Measurements from ENCODE around the gene OGFOD1. TPM values are rescaled to one million over a fixed set of nuclear protein-coding genes. Genes with fewer than 3 reads are reported as not detected.

The OGFOD1 gene
- total RNA-seq, 2 donors from 2014 or later = 19.9 to 26.1 TPM

GRCh38 chr16:56450275-56450985 is 924 bp upstream of the OGFOD1 start:
- Mint-ChIP-seq H3K4me1 (peaks cover 38% of the 10 kb centered on the region), H3K27ac (peak overlapping the region; percentile 98), H3K36me3 (ENCODE audit: low read depth) (peaks cover 11% of the 10 kb centered on the region), H3K4me3 (peak overlapping the region; percentile 100), H3K27me3 (no peaks in the 10 kb centered on the region)
- no peak for DNase-seq
- no peaks in the 10 kb centered on the region for H3K9me3 ChIP-seq (ENCODE audit: control insufficient read depth, low read length, poor library complexity, severe bottlenecking)
- no peak for ATAC-seq

DNA sequence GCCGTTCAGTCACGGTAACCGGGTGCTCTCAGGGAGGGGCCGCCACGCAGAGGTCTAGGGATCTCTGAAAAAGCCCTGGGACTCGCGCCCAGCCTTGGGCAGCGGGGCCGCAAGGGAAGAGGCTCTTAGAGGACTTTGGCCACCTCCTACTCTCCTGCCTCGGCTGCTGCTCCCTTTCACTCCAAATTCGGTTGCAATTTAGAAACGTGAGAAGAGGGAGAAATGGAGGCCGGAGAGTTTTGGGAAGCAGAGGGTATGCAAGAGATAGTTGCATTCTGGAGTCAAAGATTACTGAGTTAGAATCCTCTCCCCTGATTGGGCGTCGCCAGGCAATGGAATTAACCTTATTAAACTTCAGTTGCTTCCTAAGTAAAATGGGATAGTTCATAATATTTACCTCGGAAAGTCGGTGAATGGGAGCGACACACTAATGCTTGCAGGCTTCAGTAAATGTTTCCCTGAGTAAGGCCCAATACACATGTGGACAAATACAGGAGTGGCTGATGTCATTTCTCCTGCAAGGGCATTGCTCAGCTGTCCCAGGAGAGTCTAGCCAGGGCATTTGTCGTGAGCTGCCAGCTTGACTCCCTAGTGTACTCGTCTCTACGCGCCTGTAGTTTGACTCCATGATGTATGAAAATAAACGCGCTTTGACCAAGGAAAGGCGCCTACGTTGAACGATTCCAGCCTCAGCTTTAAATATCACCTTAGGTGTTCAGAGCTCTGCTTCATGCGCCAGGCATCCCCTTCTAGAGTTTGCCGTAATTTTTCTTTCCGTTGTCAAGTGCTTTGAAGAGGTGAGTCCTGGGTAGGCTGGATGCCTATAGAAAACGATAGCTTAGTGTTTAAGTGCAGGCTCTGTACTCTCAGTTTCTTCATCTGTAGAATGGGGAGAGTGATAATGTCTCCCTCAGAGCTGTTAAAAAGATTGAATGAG is 667 bp downstream of the OGFOD1 start:
- Mint-ChIP-seq H3K4me3 (peak overlapping the region; percentile 100), H3K27me3 (no peaks in the 10 kb centered on the region), H3K36me3 (ENCODE audit: low read depth) (peaks cover 18% of the 10 kb centered on the region), H3K4me1 (peaks cover 45% of the 10 kb centered on the region), H3K27ac (peak overlapping the region; percentile 98)
- no peaks in the 10 kb centered on the region for H3K9me3 ChIP-seq (ENCODE audit: control insufficient read depth, low read length, poor library complexity, severe bottlenecking)
- peak; percentile 47 for ATAC-seq
- no peak for DNase-seq

GRCh38 chr16:56457927-56458470 is 6.6 kb downstream of the OGFOD1 start:
- no peak for ATAC-seq
- Mint-ChIP-seq H3K27ac (no peak overlapping the region), H3K4me3 (no peak overlapping the region)

DNA sequence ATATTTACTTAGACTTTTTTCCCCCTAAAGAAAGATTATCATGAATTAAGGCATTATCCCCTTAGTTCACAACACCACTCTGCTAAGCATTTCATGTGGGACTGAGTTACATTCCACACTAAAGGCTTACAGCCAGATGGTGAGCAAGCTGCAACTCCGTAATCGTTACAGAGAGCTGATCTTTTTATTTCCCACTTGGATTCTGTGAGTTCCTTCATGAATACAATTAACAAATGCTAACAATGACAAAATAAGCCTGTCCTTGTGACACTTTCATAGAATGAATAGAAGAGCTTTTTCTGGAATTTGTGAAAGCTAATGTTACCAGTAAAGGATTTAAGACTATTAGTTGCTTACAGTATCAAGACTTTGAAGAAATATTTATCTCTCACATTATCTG is 8.7 kb downstream of the OGFOD1 start:
- no peak for DNase-seq
- Mint-ChIP-seq H3K36me3 (ENCODE audit: low read depth) (peaks cover 12% of the 10 kb centered on the region), H3K4me3 (no peak overlapping the region), H3K4me1 (peaks cover 13% of the 10 kb centered on the region), H3K27ac (no peak overlapping the region), H3K27me3 (no peaks in the 10 kb centered on the region)
- no peak for ATAC-seq
- no peaks in the 10 kb centered on the region for H3K9me3 ChIP-seq (ENCODE audit: control insufficient read depth, low read length, poor library complexity, severe bottlenecking)

More at GRCh38 chr16:56457927-56458470, 6.6 kb downstream of the OGFOD1 start:
- no peaks in the 10 kb centered on the region for H3K9me3 ChIP-seq (ENCODE audit: control insufficient read depth, low read length, poor library complexity, severe bottlenecking)
- H3K4me1 Mint-ChIP-seq = peaks cover 17% of the 10 kb centered on the region
- H3K36me3 Mint-ChIP-seq (ENCODE audit: low read depth) = peaks cover 13% of the 10 kb centered on the region
- DNase-seq = no peak
- no peaks in the 10 kb centered on the region for H3K27me3 Mint-ChIP-seq

- H3K4me3 Mint-ChIP-seq = no peak overlapping the region
- H3K4me1 Mint-ChIP-seq = peaks cover 9% of the 10 kb centered on the region
- no peak for ATAC-seq
- H3K27me3 Mint-ChIP-seq = no peaks in the 10 kb centered on the region
- H3K36me3 Mint-ChIP-seq (ENCODE audit: low read depth) = peaks cover 10% of the 10 kb centered on the region
- no peak for DNase-seq
- H3K9me3 ChIP-seq (ENCODE audit: control insufficient read depth, low read length, poor library complexity, severe bottlenecking) = no peaks in the 10 kb centered on the region
- H3K27ac Mint-ChIP-seq = peak overlapping the region; percentile 78
Measured at GRCh38 chr16:56462064-56462796, 10.9 kb downstream of the OGFOD1 start.

- Mint-ChIP-seq H3K4me3 (no peak overlapping the region), H3K27ac (no peak overlapping the region), H3K4me1 (peaks cover 5% of the 10 kb centered on the region), H3K36me3 (ENCODE audit: low read depth) (peaks cover 7% of the 10 kb centered on the region), H3K27me3 (no peaks in the 10 kb centered on the region)
- no peaks in the 10 kb centered on the region for H3K9me3 ChIP-seq (ENCODE audit: control insufficient read depth, low read length, poor library complexity, severe bottlenecking)
- DNase-seq (no peak), ATAC-seq (no peak)
Measured at GRCh38 chr16:56463153-56463552, 11.8 kb downstream of the OGFOD1 start.

DNA sequence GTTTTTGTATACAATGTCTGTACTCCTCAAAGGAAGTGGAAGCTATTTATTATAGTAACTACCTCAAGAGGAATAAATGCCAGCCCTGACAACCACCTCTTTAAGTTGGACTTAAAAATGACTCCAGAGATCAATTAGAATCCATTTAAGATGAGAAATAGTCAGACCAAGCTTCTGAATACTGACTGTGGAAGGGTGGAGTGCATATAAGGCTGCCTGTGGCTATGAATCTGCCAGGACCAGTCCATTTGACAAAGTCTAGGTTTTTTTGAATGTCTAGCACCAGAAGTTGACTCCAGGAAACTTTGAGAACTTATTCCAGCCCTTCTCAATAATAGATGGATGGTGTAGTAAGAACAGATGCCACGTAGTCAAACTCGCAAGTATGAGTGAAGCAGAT is 15.0 kb downstream of the OGFOD1 start:
- peaks cover 15% of the 10 kb centered on the region for H3K36me3 Mint-ChIP-seq (ENCODE audit: low read depth)
- no peak overlapping the region for H3K4me3 Mint-ChIP-seq
- H3K4me1 Mint-ChIP-seq = peaks cover 5% of the 10 kb centered on the region
- DNase-seq (no peak), ATAC-seq (no peak)
- no peaks in the 10 kb centered on the region for H3K27me3 Mint-ChIP-seq
- H3K9me3 ChIP-seq (ENCODE audit: control insufficient read depth, low read length, poor library complexity, severe bottlenecking) = no peaks in the 10 kb centered on the region
- peak overlapping the region; percentile 34 for H3K27ac Mint-ChIP-seq

DNA sequence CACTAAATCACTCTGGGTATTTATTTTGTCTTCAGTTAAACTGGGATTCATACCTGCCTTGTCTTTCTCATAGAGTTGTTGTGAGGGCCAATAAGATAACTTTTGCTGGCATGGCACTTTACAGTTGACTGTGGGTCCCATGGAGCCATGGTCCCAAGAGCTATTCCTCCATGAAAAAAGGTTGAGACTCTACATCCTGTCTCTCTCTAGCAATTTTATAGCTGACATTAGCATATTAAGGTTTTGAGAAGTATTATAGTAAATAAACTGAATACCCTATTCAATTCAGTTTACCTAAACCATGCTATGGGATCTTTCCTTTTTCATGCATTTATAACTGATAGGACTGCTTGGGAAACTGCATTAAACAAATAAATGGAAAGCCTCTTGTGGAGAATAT is 17.4 kb downstream of the OGFOD1 start:
- Mint-ChIP-seq H3K27ac (no peak overlapping the region), H3K4me3 (no peak overlapping the region), H3K27me3 (no peaks in the 10 kb centered on the region), H3K36me3 (ENCODE audit: low read depth) (peaks cover 17% of the 10 kb centered on the region), H3K4me1 (peaks cover 2% of the 10 kb centered on the region)
- ATAC-seq = no peak
- no peaks in the 10 kb centered on the region for H3K9me3 ChIP-seq (ENCODE audit: control insufficient read depth, low read length, poor library complexity, severe bottlenecking)
- no peak for DNase-seq

DNA sequence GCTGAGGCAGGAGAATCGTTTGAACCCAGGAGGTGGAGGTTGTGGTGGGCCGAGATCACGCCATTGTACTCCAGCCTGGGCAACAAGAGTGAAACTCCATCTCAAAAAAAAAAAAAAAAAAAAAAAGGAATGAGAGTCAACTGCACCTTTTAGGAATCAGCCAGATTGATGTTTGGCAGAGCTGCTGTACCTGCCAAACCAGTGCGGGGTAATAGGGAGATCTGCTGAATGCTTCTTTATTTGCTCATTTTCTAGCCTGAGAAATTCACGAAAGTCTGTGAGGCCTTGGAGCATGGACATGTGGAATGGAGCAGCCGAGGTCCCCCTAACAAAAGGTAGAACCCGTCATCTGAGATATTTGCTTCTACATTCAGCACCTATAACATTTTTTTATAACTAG is 18.4 kb downstream of the OGFOD1 start:
- ATAC-seq (no peak), DNase-seq (no peak)
- Mint-ChIP-seq H3K4me3 (no peak overlapping the region), H3K27ac (no peak overlapping the region), H3K27me3 (no peaks in the 10 kb centered on the region), H3K36me3 (ENCODE audit: low read depth) (peaks cover 15% of the 10 kb centered on the region), H3K4me1 (peaks cover 2% of the 10 kb centered on the region)
- no peaks in the 10 kb centered on the region for H3K9me3 ChIP-seq (ENCODE audit: control insufficient read depth, low read length, poor library complexity, severe bottlenecking)

- DNase-seq (no peak), ATAC-seq (no peak)
- no peak overlapping the region for H3K4me3 Mint-ChIP-seq
- H3K36me3 Mint-ChIP-seq (ENCODE audit: low read depth) = peaks cover 15% of the 10 kb centered on the region
- H3K4me1 Mint-ChIP-seq = peaks cover 2% of the 10 kb centered on the region
- no peaks in the 10 kb centered on the region for H3K27me3 Mint-ChIP-seq
- H3K27ac Mint-ChIP-seq = no peak overlapping the region
- no peaks in the 10 kb centered on the region for H3K9me3 ChIP-seq (ENCODE audit: control insufficient read depth, low read length, poor library complexity, severe bottlenecking)
Measured at GRCh38 chr16:56470232-56470631, 18.9 kb downstream of the OGFOD1 start.

- no peak for DNase-seq
- peaks cover 2% of the 10 kb centered on the region for H3K4me1 Mint-ChIP-seq
- H3K27ac Mint-ChIP-seq = no peak overlapping the region
- H3K4me3 Mint-ChIP-seq = no peak overlapping the region
- no peaks in the 10 kb centered on the region for H3K9me3 ChIP-seq (ENCODE audit: control insufficient read depth, low read length, poor library complexity, severe bottlenecking)
- no peaks in the 10 kb centered on the region for H3K27me3 Mint-ChIP-seq
- ATAC-seq = no peak
- H3K36me3 Mint-ChIP-seq (ENCODE audit: low read depth) = peaks cover 15% of the 10 kb centered on the region
Measured at GRCh38 chr16:56470666-56471065, 19.3 kb downstream of the OGFOD1 start.

GRCh38 chr16:56475201-56475600 is 23.8 kb downstream of the OGFOD1 start:
- Mint-ChIP-seq H3K4me3 (no peak overlapping the region), H3K27me3 (no peaks in the 10 kb centered on the region), H3K4me1 (peaks cover 3% of the 10 kb centered on the region), H3K36me3 (ENCODE audit: low read depth) (peaks cover 5% of the 10 kb centered on the region), H3K27ac (no peak overlapping the region)
- DNase-seq (no peak), ATAC-seq (no peak)
- no peaks in the 10 kb centered on the region for H3K9me3 ChIP-seq (ENCODE audit: control insufficient read depth, low read length, poor library complexity, severe bottlenecking)
